NCI-H187 (cell line): ENCODE measurements around the gene NFE2L1.
"Not testable (repeated sequence)": the region's sequence is repeated elsewhere in the genome, so short reads cannot be mapped to it uniquely, and the experiment has no call there.

ENCODE experiments used
- DNase-seq, 2 experiments: peaks; one replicate each; lab custom pipeline; 2025; lab: John Stamatoyannopoulos, UW

The NFE2L1 gene

DNA sequence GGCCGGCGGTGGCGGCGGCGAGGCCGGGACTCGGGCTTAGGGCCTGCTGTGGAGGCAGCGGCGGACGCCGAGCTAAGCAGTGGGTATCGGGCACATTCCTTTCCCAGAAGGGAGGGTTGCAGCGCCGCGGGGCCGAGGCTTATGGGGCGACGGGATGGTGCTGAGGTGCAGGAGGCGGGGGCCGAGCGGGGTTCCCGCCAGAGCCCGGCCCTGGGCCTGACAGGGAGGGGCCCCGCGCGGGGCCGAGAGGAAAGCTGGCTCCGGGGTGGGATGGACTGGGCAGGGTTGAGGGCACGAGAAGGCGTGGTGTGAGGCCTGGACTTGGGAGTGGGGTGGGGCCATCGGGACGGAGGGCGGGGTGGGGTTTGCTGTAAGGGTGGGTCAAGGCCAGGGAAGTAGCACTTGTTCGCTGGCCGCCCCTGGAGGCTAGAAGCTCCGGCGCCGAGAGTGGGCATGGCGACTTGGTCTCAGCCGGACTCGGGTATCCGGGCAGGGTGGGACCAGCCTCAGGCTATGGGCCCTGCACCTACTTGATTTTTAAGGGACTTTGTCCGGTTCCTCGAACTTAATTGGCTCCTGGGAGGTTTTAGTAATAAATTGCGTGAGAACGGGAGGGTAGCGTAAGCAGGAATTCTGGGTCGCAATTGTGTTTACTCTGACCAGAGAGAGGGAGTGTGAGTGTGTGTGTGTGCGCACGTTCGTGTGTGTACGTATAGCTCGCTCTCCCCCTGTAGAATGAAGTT is 396 bp downstream of the NFE2L1 start:
- no peak for DNase-seq

GRCh38 chr17:48051283-48051682 is 3.1 kb downstream of the NFE2L1 start:
- DNase-seq, result no peak

DNA sequence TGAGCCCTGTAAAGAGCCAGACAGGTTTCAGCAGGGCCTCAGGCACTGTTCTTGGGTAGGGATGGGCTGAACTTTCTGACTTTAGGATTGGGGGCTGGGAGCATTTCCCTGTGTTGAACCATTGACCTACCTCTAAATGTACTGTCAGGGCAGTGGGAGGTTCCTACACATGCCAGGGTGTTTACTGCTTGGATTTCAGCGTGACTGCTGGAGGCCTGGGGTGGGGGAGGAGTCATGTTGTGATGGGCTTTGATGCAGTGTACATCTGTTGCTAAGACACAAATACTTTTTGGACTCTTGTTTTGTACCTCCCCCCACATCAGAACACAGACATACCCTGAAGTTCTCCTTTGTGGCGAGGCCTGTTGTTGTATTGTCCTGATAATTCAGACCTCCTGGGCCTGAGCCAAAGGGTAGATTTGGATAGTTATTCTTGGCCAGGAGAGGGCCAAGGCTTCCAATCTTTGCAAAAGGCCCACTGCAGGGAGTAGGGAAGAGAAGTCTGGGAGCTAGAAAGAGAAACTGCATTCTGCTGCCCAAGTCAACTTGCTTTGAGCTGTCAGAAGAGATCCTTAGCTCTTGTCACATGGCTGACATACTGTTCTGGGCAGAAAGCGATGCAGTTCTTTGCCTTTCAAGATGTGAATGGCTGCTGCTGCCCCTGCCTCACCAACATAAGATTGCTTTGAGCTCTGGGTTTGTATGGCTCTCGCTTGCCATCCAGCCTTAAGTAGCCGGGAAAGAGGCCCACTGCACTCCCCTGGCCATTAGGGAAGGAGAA is 3.7 kb downstream of the NFE2L1 start:
- no peak for DNase-seq

- peak; percentile 23 to 28 for DNase-seq
These were observed 5.0 kb downstream of the NFE2L1 start for GRCh38 chr17:48052956-48053757.

DNA sequence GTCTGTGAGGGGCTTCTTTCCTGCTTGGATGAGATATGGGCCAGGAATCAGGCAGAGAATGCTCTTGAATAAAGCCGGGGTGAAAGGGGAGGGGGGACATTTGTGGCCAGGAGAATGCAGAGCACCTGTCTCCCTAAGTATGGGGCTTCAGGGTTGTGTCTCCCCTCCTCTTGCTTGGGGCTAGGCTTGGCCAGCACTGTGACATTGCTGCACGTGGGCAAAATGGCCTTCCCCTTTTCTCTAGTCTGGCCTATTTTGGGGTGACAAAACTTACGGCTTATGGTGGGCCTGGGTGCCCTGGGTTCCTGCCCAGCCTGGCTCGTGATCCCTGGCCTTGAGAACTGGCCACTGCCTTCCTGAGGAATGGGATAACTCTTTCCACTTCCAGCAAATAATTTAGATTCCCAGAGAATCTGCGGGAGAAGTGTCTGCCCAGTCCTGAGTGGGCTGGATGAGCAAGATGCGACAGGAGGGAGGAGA is 5.6 kb downstream of the NFE2L1 start:
- DNase-seq, result no peak

GRCh38 chr17:48054238-48055185 is 6.4 kb downstream of the NFE2L1 start:
- DNase-seq, result peak; percentile 52 to 92

GRCh38 chr17:48055531-48056245 is 7.5 kb downstream of the NFE2L1 start:
- DNase-seq, result no peak

DNA sequence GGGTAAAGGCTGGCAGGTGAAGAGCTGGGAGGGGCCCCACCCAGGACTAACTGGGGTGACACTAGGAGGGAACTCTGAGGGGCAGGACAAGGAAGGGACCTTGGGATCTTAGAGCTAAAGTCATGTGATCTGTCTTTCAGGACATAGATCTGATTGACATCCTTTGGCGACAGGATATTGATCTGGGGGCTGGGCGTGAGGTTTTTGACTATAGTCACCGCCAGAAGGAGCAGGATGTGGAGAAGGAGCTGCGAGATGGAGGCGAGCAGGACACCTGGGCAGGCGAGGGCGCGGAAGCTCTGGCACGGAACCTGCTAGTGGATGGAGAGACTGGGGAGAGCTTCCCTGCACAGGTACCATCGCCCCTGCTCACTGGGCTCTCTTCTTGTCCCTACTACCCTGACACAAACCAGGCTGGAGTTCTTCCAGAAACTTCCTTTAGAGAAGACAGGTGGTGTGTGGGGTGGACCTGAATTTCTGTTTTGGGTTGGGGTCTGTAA is 8.1 kb downstream of the NFE2L1 start:
- no peak for DNase-seq

DNA sequence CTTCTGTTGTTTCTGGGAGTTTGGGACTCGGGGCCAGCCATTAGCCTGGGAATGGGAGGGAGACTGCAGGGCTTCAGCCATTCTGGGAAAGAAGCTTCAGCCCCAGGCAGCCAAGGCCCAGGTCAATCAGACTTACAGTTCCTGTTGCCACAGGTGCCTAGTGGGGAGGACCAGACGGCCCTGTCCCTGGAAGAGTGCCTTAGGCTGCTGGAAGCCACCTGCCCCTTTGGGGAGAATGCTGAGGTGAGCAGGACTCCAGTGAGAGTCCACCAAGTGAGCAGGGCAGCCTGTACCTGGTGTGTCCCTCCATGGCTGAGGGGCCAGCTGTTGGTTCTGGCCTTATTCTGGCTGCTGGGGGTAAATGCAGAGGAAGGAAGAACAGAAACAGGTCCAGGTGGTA is 8.7 kb downstream of the NFE2L1 start:
- no peak for DNase-seq

- no peak for DNase-seq
These were observed 9.5 kb downstream of the NFE2L1 start for GRCh38 chr17:48057626-48058025.

DNA sequence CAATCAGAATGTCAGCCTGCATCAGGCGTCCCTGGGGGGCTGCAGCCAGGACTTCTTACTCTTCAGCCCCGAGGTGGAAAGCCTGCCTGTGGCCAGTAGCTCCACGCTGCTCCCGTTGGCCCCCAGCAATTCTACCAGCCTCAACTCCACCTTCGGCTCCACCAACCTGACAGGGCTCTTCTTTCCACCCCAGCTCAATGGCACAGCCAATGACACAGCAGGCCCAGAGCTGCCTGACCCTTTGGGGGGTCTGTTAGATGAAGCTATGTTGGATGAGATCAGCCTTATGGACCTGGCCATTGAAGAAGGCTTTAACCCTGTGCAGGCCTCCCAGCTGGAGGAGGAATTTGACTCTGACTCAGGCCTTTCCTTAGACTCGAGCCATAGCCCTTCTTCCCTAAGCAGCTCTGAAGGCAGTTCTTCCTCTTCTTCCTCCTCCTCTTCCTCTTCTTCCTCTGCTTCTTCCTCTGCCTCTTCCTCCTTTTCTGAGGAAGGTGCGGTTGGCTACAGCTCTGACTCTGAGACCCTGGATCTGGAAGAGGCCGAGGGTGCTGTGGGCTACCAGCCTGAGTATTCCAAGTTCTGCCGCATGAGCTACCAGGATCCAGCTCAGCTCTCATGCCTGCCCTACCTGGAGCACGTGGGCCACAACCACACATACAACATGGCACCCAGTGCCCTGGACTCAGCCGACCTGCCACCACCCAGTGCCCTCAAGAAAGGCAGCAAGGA is 10.4 kb downstream of the NFE2L1 start:
- DNase-seq, result no peak

DNA sequence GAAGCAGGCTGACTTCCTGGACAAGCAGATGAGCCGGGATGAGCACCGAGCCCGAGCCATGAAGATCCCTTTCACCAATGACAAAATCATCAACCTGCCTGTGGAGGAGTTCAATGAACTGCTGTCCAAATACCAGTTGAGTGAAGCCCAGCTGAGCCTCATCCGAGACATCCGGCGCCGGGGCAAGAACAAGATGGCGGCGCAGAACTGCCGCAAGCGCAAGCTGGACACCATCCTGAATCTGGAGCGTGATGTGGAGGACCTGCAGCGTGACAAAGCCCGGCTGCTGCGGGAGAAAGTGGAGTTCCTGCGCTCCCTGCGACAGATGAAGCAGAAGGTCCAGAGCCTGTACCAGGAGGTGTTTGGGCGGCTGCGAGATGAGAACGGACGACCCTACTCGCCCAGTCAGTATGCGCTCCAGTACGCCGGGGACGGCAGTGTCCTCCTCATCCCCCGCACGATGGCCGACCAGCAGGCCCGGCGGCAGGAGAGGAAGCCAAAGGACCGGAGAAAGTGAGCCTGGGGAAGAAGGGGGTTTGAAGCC is 11.0 kb downstream of the NFE2L1 start:
- no peak for DNase-seq

- DNase-seq, result no peak
These were observed 12.1 kb downstream of the NFE2L1 start for GRCh38 chr17:48060249-48060648.

DNA sequence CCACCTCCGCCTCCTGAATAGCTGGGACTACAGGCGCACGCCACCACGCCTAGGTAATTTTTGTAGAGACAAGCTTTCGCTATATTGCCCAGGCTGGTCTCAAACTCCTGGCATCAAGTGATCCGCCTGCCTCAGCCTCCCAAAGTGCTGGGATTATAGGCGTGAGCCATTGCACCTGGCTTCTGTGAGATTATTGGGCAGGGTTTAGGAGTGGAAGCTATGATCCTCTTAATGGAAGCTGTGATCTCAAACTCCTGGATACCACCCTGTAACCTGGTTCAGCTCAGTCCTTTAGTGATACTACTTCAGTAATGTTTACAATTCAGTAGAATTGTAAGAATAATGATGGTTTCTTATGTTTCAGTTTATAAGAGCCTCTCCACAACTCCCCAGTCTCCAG is 14.1 kb downstream of the NFE2L1 start:
- no peak for DNase-seq

DNA sequence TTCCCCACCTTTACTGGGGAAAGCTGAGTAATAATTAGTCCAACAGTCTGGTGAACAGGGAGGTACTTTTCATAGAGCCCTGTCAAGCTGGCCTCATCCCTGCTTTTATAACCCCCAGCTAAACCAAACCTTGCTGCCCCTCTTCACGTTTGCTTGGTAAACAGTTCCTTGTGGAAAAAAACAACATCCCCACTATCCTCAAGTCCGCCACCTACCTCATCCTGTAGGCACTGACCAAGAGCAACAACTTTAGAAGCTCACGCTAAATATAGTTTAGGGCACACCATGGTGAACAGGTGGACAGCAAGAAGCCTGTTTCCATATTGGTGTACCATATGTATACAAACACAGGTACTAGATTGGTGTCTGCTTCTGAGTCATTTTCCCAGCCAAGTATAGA is 16.5 kb downstream of the NFE2L1 start:
- DNase-seq, result no peak

DNA sequence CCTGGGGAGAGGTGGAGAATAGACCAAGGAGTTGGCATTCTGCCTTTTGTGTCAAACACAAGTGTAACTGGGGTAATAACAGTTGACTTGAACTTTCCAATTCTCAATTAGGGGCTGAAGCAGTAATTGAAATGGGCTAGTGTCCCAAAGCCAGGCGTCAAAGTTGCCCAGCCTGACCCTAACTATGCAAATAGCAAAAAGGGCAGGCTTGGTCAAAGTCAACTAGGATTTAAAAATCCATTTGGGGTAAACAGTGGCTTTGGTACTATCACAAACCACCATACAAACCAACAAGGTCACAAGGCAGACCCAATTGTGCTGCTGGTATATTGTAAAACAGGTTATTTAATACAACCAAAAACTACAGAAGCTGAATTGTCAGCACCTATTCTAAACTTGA is 18.0 kb downstream of the NFE2L1 start:
- DNase-seq, result no peak

DNA sequence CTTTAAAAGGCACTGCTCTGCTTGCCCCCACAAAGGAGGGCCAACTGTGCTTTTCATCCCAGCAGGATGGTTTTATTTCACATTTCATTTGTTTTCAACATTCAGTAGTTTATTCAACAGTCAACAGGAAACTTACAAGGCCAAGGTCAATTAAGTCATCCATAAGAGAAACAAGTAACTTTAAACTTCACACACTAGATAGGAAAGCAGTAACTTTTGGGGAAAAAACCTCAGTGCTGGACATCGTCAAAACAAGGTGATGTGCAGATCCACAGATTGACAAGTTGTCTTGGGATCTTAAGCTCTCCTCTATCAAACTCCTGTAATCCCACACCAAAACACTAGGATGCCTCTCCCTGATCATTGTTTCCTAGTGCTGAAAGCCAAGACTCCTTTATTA is 18.5 kb downstream of the NFE2L1 start:
- DNase-seq, result no peak

- DNase-seq, result no peak
These were observed 19.1 kb downstream of the NFE2L1 start for GRCh38 chr17:48067245-48067644.

DNA sequence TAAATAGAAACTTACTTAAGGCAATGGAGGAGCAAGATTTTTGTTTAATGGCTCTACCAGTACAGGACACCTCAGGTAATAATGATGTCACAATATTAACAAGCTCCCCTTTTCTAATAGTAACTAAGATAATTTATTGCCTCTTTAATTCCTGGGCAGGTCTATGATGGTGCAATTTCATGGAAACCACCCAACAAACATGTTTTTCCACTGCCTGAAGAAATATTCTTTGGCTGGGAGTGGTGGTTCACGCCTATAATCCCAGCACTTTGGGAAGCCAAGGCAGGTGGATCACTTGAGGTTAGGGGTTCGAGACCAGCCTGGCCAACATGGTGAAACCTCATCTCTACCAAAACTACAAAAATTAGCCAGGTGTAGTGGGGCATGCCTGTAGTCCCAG is 19.6 kb downstream of the NFE2L1 start:
- not testable (repeated sequence) for DNase-seq
